CD4-positive, alpha-beta T cell (primary cell): ENCODE data around the gene SLC25A39. TPM values are rescaled to one million over a fixed set of nuclear protein-coding genes. Genes with fewer than 3 reads are reported as not detected.

Experiments
- ATAC-seq: fragments of 200-7000 bp; cut with Tn5 transposase; one replicate; pipeline ENCODE4 v1.10.0; 2022; ENCODE audit warnings: mild to moderate bottlenecking; ENCODE audit not compliant: poor library complexity
- CTCF ChIA-PET: fragments of 350-600 bp; sonication (Branson Sonifier 250); formaldehyde crosslinking; loops from one replicate; lab custom pipeline; 2021; ENCODE audit warnings: antibody characterized with exemption, inconsistent platforms; lab: Charles Lee
- POLR2A ChIA-PET: fragments of 350-600 bp; sonication (Branson Sonifier 250); formaldehyde crosslinking; loops from one replicate; lab custom pipeline; 2021; ENCODE audit warnings: antibody characterized with exemption, inconsistent platforms; lab: Charles Lee
- DNase-seq, 14 experiments: peaks; one replicate each; pipeline ENCODE4 v3.0.0-alpha.2; 2013 to 2020; ENCODE audit warnings: mixed read lengths in 2 of 14
- H3K27ac ChIP-seq, 2 donors: one replicate each; pipeline versions ENCODE4 v1.5.1 to v1.7.0; 2013; ENCODE audit warnings: low read length in 2 of 2, low read depth in 1 of 2, mild to moderate bottlenecking in 1 of 2
- H3K27me3 ChIP-seq, 2 experiments: 1 replicate in 1 of 2; 2 replicates in 1 of 2; pipeline versions ENCODE4 v1.6.1 to v1.7.0; 2013; ENCODE audit warnings: low read length in 2 of 2, control low read depth in 1 of 2, mild to moderate bottlenecking in 1 of 2, moderate library complexity in 1 of 2; ENCODE audit not compliant: insufficient read depth in 2 of 2, control insufficient read depth in 1 of 2
- H3K36me3 ChIP-seq: one replicate; pipeline ENCODE4 v1.6.1; 2013; ENCODE audit warnings: low read length, control low read depth; ENCODE audit not compliant: insufficient read depth
- H3K4me1 ChIP-seq: one replicate; pipeline ENCODE4 v1.6.1; 2013; ENCODE audit warnings: low read length, control low read depth; ENCODE audit not compliant: insufficient read depth
- H3K4me3 ChIP-seq: one replicate; pipeline ENCODE4 v1.5.1; 2013; ENCODE audit warnings: mild to moderate bottlenecking, low read length, moderate library complexity
- H3K9me3 ChIP-seq, 2 experiments: 1 replicate in 1 of 2; 2 replicates in 1 of 2; pipeline versions ENCODE4 v1.6.1 to v1.7.0; 2013; ENCODE audit warnings: low read length in 2 of 2, mild to moderate bottlenecking in 2 of 2, control low read depth in 1 of 2, moderate library complexity in 1 of 2; ENCODE audit not compliant: control insufficient read depth in 1 of 2, insufficient read depth in 1 of 2
- H3K27ac Mint-ChIP-seq: one replicate; pipeline ENCODE4 v1.8.0; 2020; ENCODE audit warnings: mixed read lengths
- H3K27me3 Mint-ChIP-seq: one replicate; pipeline ENCODE4 v1.8.0; 2021; ENCODE audit warnings: mixed read lengths
- H3K36me3 Mint-ChIP-seq: one replicate; pipeline ENCODE4 v1.8.0; 2021; ENCODE audit warnings: low read depth, mixed read lengths
- H3K4me1 Mint-ChIP-seq: one replicate; pipeline ENCODE4 v1.8.0; 2021; ENCODE audit warnings: low read depth, mixed read lengths
- H3K4me3 Mint-ChIP-seq: one replicate; pipeline ENCODE4 v1.8.0; 2020; ENCODE audit warnings: mild to moderate bottlenecking, mixed read lengths
- H3K9me3 Mint-ChIP-seq: one replicate; pipeline ENCODE4 v1.8.0; 2020; ENCODE audit warnings: mixed read lengths
- intact Hi-C, 2 experiments: fragments of 100-400 bp; cut with DNase I in 1 of 2; cut with micrococcal nuclease in 1 of 2; formaldehyde crosslinking; loops; one replicate each; pipeline versions ENCODE4 v1.15.1 to v1.9.0; 2023 to 2025; cut with DNase I, micrococcal nuclease
- total RNA-seq, 174 experiments: library from RNA in 2 of 174; stranded (reverse) in 2 of 174; gene quantifications; one replicate each; pipeline ENCODE4 v1.2.3 and lab custom pipeline; 2021 to 2026
- TF ChIP-seq, protein P1 (sequence below): fragments of 200-600 bp; IDR thresholded peaks from one replicate; pipeline ENCODE4 v1.8.0; 2022; ENCODE audit warnings: antibody characterized with exemption, mild to moderate bottlenecking

The SLC25A39 gene
- total RNA-seq, 2 experiments from 2014 or later, result 55.5 to 65.5 TPM

DNA sequence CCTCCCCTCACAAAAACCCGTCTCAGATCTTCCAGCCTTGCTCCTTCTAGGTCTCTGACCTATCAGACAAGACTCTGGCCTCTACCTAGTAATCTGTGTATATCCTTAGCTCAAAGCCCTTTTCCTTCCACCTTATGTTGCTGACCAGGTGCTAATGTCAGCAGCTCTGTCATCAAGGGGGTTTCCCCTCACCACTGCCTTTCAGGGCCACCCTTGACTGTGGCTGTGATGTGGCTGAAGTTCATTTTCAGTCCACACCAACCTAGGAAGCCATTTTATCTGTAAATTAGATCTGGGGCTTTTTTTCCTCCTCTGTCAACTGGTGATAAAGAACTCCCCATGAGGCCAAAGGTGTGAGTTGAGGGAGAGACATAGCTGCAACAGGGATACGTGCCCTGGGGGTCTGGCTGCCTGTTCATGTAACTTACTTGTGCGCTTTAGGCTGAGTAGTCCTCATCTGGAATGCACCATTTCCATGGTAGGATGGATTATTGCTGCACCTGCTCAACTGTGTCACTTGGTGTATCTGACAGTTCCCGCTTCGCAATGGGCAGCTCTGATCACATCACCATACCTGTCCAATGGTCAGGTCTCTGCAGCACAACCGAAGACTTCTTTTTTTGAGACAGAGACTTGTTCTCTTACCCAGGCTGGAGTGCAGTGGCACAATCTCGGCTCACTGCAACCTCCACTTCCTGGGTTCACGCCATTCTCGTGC lies 31.0 kb downstream of the SLC25A39 start:
- no peak overlapping the region for H3K27ac Mint-ChIP-seq
- no peak overlapping the region for H3K4me3 Mint-ChIP-seq

DNA sequence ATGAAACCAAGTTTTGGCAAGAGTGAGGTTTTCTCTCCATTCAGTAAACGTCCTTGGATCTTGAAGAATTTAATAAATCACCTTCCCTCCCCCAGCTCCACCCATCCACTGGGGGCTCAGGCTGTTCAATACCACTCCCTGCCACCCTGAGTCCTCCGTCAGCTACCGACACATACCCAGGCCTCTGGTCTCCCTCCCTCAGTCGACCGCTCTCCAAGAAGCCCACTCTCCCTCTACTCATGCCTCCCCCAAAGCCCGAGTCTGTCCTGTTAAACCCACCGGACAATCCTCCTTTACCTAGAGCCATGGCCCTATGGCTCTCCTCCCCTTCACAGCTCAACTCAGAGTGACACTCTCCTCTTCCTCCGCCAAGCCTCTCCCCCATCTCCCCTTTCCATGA lies 37.0 kb downstream of the SLC25A39 start:
- H3K36me3 ChIP-seq, result no peaks in the 10 kb centered on the region
- CTCF ChIA-PET, result interaction anchor here (1.2 kb wide), 1 partner anchor 77 kb away, joined by 3 read pairs; no protein-coding TSS in a partner anchor
- H3K4me3 Mint-ChIP-seq, result no peak overlapping the region

More for the DNA sequence above, 31.0 kb downstream of the SLC25A39 start:
- intact Hi-C loops, result no loop called here
- ATAC-seq, result no peak
- Histone ChIP-seq H3K4me1 (no peaks in the 10 kb centered on the region), H3K9me3 (no peaks in the 10 kb centered on the region), H3K4me3 (no peak overlapping the region), H3K27me3 (peaks cover 0 to 5% of the 10 kb centered on the region in 2 experiments), H3K36me3 (no peaks in the 10 kb centered on the region), H3K27ac (no peak overlapping the region)
- Mint-ChIP-seq H3K9me3 (no peaks in the 10 kb centered on the region), H3K4me1 (no peaks in the 10 kb centered on the region), H3K36me3 (no peaks in the 10 kb centered on the region), H3K27me3 (peaks cover 17% of the 10 kb centered on the region)
- ChIA-PET POLR2A (interaction anchor here (0.6 kb wide), 1 partner anchor 395 kb away, joined by 3 read pairs; no protein-coding TSS in a partner anchor), CTCF (no interaction called here)
- no peak for DNase-seq
- TF ChIP-seq, protein P1, sequence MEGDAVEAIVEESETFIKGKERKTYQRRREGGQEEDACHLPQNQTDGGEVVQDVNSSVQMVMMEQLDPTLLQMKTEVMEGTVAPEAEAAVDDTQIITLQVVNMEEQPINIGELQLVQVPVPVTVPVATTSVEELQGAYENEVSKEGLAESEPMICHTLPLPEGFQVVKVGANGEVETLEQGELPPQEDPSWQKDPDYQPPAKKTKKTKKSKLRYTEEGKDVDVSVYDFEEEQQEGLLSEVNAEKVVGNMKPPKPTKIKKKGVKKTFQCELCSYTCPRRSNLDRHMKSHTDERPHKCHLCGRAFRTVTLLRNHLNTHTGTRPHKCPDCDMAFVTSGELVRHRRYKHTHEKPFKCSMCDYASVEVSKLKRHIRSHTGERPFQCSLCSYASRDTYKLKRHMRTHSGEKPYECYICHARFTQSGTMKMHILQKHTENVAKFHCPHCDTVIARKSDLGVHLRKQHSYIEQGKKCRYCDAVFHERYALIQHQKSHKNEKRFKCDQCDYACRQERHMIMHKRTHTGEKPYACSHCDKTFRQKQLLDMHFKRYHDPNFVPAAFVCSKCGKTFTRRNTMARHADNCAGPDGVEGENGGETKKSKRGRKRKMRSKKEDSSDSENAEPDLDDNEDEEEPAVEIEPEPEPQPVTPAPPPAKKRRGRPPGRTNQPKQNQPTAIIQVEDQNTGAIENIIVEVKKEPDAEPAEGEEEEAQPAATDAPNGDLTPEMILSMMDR, result no peak

DNA sequence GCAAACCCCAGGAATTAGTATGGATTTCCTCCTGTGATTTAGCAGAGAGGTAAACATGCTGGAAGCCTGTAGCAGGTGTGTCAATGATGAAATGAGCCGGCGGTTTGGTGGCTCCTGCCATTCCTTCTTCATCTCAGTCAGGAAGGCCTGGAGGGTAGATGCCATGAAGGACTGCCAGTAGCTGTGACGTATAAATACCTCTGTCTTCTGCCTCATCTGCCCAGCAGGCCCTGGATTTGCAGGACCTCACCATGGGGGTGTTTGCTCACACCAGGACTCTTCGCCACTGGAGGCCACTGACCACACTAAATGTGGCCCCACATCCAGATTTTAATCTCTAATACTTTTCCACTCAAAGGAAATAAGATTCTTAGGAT lies 40.6 kb downstream of the SLC25A39 start:
- H3K9me3 Mint-ChIP-seq, result no peaks in the 10 kb centered on the region
- H3K4me3 Mint-ChIP-seq, result no peak overlapping the region
- ATAC-seq, result no peak
- no peak overlapping the region for H3K4me3 ChIP-seq
- POLR2A ChIA-PET, result no interaction called here
- TF ChIP-seq, protein P1, result no peak
- H3K27ac Mint-ChIP-seq, result no peak overlapping the region
- H3K27me3 Mint-ChIP-seq, result peaks cover 12% of the 10 kb centered on the region
- H3K36me3 Mint-ChIP-seq, result no peaks in the 10 kb centered on the region
- intact Hi-C loops, result no loop called here
- no peaks in the 10 kb centered on the region for H3K36me3 ChIP-seq
- no peaks in the 10 kb centered on the region for H3K27me3 ChIP-seq
- no peak overlapping the region for H3K27ac ChIP-seq
- CTCF ChIA-PET, result no interaction called here
- H3K4me1 Mint-ChIP-seq, result no peaks in the 10 kb centered on the region
- H3K9me3 ChIP-seq, result no peaks in the 10 kb centered on the region
- no peak for DNase-seq
- H3K4me1 ChIP-seq, result peaks cover 13% of the 10 kb centered on the region

More for the DNA sequence above, 37.0 kb downstream of the SLC25A39 start:
- ATAC-seq (no peak), DNase-seq (no peak)
- Histone ChIP-seq H3K4me1 (no peaks in the 10 kb centered on the region), H3K27me3 (no peaks in the 10 kb centered on the region), H3K27ac (no peak overlapping the region), H3K9me3 (no peaks in the 10 kb centered on the region), H3K4me3 (no peak overlapping the region)
- H3K27ac Mint-ChIP-seq, result no peak overlapping the region
- intact Hi-C loops, result no loop called here
- H3K36me3 Mint-ChIP-seq, result no peaks in the 10 kb centered on the region
- H3K9me3 Mint-ChIP-seq, result no peaks in the 10 kb centered on the region
- H3K4me1 Mint-ChIP-seq, result no peaks in the 10 kb centered on the region
- H3K27me3 Mint-ChIP-seq, result peaks cover 23% of the 10 kb centered on the region
- POLR2A ChIA-PET, result no interaction called here
- TF ChIP-seq, protein P1, result no peak
